Fibroblast of lung (primary cell): ENCODE data around the gene KLK11. TPM values are rescaled to one million over a fixed set of nuclear protein-coding genes. Genes with fewer than 3 reads are reported as not detected.

Experiments used
- DNase-seq, 2 donors: peaks; one replicate each; pipeline versions ENCODE4 v3.0.0 to v3.0.0-alpha.2; 2010; ENCODE audit warnings: low read depth in 2 of 2
- H2AFZ ChIP-seq: 2 replicates; pipeline ENCODE4 v1.5.1; 2012; ENCODE audit warnings: low read length, control low read depth, inconsistent platforms
- H3K27ac ChIP-seq: 2 replicates; pipeline ENCODE4 v1.5.1; 2011; ENCODE audit warnings: low read length, control low read depth; ENCODE audit not compliant: insufficient read depth
- H3K27me3 ChIP-seq: 2 replicates; pipeline ENCODE4 v1.5.1; 2011; ENCODE audit warnings: mild to moderate bottlenecking, low read length; ENCODE audit not compliant: control insufficient read depth, insufficient read depth
- H3K36me3 ChIP-seq: 2 replicates; pipeline ENCODE4 v1.5.1; 2011; ENCODE audit warnings: low read length; ENCODE audit not compliant: control insufficient read depth, insufficient read depth
- H3K4me1 ChIP-seq: 2 replicates; pipeline ENCODE4 v1.5.1; 2011; ENCODE audit warnings: low read length; ENCODE audit not compliant: control insufficient read depth, insufficient read depth; ENCODE audit errors: extremely low read depth
- H3K4me2 ChIP-seq: 2 replicates; pipeline ENCODE4 v1.5.1; 2011; ENCODE audit warnings: low read length, control low read depth; ENCODE audit not compliant: insufficient read depth; ENCODE audit errors: extremely low read depth
- H3K4me3 ChIP-seq, 4 experiments: fragments of 200-600 bp in 1 of 4; sonication (generic) in 1 of 4; replicated peaks in 1 of 4; 2 replicates each; pipeline ENCODE4 v1.5.1; 2011 to 2016; ENCODE audit warnings: low read length in 4 of 4, low read depth in 3 of 4, mild to moderate bottlenecking in 3 of 4, control low read depth in 2 of 4, inconsistent platforms in 1 of 4, mixed read lengths in 1 of 4; ENCODE audit not compliant: insufficient read depth in 1 of 4; ENCODE audit errors: control extremely low read depth in 1 of 4
- H3K79me2 ChIP-seq: 2 replicates; pipeline ENCODE4 v1.5.1; 2012; ENCODE audit warnings: mild to moderate bottlenecking, low read length, inconsistent platforms; ENCODE audit not compliant: control insufficient read depth, insufficient read depth
- H3K9ac ChIP-seq: 2 replicates; pipeline ENCODE4 v1.5.1; 2011; ENCODE audit warnings: mild to moderate bottlenecking, low read length, control low read depth; ENCODE audit not compliant: insufficient read depth
- H3K9me3 ChIP-seq: 2 replicates; pipeline ENCODE4 v1.5.1; 2012; ENCODE audit warnings: low read depth, low read length; ENCODE audit not compliant: control insufficient read depth, insufficient read depth
- H4K20me1 ChIP-seq: 2 replicates; pipeline ENCODE4 v1.5.1; 2011; ENCODE audit warnings: low read length; ENCODE audit not compliant: control insufficient read depth, insufficient read depth; ENCODE audit errors: extremely low read depth
- EZH2 ChIP-seq: IDR thresholded peaks from 2 replicates; pipeline ENCODE4 v1.5.1; 2012; ENCODE audit warnings: low read length, control low read depth, mild to moderate bottlenecking; ENCODE audit errors: missing control alignments
- polyA plus RNA-seq, 2 donors: library from polyadenylated mRNA; depleted of rRNA in 1 of 2; stranded (reverse) in 1 of 2; unstranded in 1 of 2; fragments of >200 nt; gene quantifications; 2 replicates each; pipeline ENCODE4 v1.2.1, GENCODE V29; 2011 to 2012; ENCODE audit warnings: missing spikeins in 1 of 2
- total RNA-seq: library from RNA; depleted of rRNA; stranded (reverse); fragments of >200 nt; gene quantifications from 2 replicates; pipeline ENCODE4 v1.2.1, GENCODE V29; 2014
- TF ChIP-seq, protein P1 (sequence below), 2 donors: IDR thresholded peaks in 1 of 2; conservative IDR thresholded peaks in 1 of 2; 1 replicate in 1 of 2; 2 replicates in 1 of 2; pipeline ENCODE4 v1.5.1; 2011 to 2012; ENCODE audit warnings: low read length in 2 of 2, control low read depth in 1 of 2, inconsistent platforms in 1 of 2, low read depth in 1 of 2, mild to moderate bottlenecking in 1 of 2

Gene KLK11
- total and polyA plus RNA-seq, 2 donors (not counting 1 experiment from before 2014, with no cell fraction given) = not detected

DNA sequence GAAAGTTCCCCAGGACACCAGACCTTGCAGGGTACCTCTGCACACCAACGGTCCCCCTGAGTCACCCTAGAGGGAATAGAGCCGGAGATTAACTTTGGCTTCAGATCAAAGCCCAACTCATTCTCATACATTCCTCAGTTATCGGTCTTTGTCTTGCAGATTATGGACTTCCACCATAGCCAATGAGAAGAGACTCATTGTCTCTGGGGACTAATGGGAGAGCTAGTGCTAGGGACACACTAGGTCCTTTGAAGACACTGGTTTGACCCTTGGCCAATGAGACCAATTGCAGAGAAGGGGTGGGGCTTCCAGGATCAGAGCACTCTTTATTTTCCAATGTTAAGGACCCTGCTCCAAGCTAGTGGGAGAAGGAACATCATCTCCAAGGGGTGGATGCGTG, 48.8 kb downstream of the KLK11 start:
- no peaks in the 10 kb centered on the region for H4K20me1 ChIP-seq
- H3K36me3 ChIP-seq = no peaks in the 10 kb centered on the region
- H3K4me2 ChIP-seq = no peak overlapping the region
- no peaks in the 10 kb centered on the region for H3K4me1 ChIP-seq
- no peak overlapping the region for H3K27ac ChIP-seq
- no peaks in the 10 kb centered on the region for H3K27me3 ChIP-seq
- H2AFZ ChIP-seq = no peak overlapping the region
- H3K9ac ChIP-seq = no peak overlapping the region
- H3K4me3 ChIP-seq = no peak overlapping the region
- no peak for DNase-seq
- TF ChIP-seq EZH2 = no peak
- TF ChIP-seq, protein P1, sequence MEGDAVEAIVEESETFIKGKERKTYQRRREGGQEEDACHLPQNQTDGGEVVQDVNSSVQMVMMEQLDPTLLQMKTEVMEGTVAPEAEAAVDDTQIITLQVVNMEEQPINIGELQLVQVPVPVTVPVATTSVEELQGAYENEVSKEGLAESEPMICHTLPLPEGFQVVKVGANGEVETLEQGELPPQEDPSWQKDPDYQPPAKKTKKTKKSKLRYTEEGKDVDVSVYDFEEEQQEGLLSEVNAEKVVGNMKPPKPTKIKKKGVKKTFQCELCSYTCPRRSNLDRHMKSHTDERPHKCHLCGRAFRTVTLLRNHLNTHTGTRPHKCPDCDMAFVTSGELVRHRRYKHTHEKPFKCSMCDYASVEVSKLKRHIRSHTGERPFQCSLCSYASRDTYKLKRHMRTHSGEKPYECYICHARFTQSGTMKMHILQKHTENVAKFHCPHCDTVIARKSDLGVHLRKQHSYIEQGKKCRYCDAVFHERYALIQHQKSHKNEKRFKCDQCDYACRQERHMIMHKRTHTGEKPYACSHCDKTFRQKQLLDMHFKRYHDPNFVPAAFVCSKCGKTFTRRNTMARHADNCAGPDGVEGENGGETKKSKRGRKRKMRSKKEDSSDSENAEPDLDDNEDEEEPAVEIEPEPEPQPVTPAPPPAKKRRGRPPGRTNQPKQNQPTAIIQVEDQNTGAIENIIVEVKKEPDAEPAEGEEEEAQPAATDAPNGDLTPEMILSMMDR (conservative IDR thresholded peaks at IDR 0.05 in 1 of 2, IDR thresholded peaks at IDR 0.05 in 1 of 2; ENCODE audit: low read depth in 1 of 2, low read length in 2 of 2) = no peak
- no peaks in the 10 kb centered on the region for H3K9me3 ChIP-seq
- H3K79me2 ChIP-seq = no peaks in the 10 kb centered on the region

- no peak overlapping the region for H3K4me3 ChIP-seq
- no peak for TF ChIP-seq EZH2
- TF ChIP-seq, protein P1 (conservative IDR thresholded peaks at IDR 0.05 in 1 of 2, IDR thresholded peaks at IDR 0.05 in 1 of 2; ENCODE audit: low read depth in 1 of 2, low read length in 2 of 2) = no peak
- no peak overlapping the region for H3K9ac ChIP-seq
- no peak overlapping the region for H2AFZ ChIP-seq
- no peak overlapping the region for H3K27ac ChIP-seq
- no peaks in the 10 kb centered on the region for H3K9me3 ChIP-seq
- H4K20me1 ChIP-seq = no peaks in the 10 kb centered on the region
- DNase-seq = no peak
- H3K4me2 ChIP-seq = no peak overlapping the region
- no peaks in the 10 kb centered on the region for H3K36me3 ChIP-seq
- no peaks in the 10 kb centered on the region for H3K79me2 ChIP-seq
- H3K4me1 ChIP-seq = no peaks in the 10 kb centered on the region
- H3K27me3 ChIP-seq = no peaks in the 10 kb centered on the region
Observed at GRCh38 chr19:50975766-50976165, 50.6 kb downstream of the KLK11 start.

GRCh38 chr19:50974702-50975556, 51.5 kb downstream of the KLK11 start:
- Histone ChIP-seq H3K4me2 (no peak overlapping the region), H3K9ac (no peak overlapping the region), H3K27ac (no peak overlapping the region), H2AFZ (no peak overlapping the region), H3K79me2 (no peaks in the 10 kb centered on the region), H3K4me3 (no peak overlapping the region), H3K36me3 (no peaks in the 10 kb centered on the region), H4K20me1 (no peaks in the 10 kb centered on the region), H3K9me3 (no peaks in the 10 kb centered on the region), H3K4me1 (no peaks in the 10 kb centered on the region), H3K27me3 (no peaks in the 10 kb centered on the region)
- TF ChIP-seq EZH2 = no peak
- TF ChIP-seq, protein P1 (conservative IDR thresholded peaks at IDR 0.05 in 1 of 2, IDR thresholded peaks at IDR 0.05 in 1 of 2; ENCODE audit: low read depth in 1 of 2, low read length in 2 of 2) = no peak
- DNase-seq = no peak
